Measurements from ENCODE around the gene ZFYVE1. TPM values are rescaled to one million over a fixed set of nuclear protein-coding genes. Genes with fewer than 3 reads are reported as not detected.

Gene ZFYVE1
- total RNA-seq, 1 experiment from 2014 or later = 9.0 TPM

GRCh38 chr14:72941286-72941985 is 85.5 kb downstream of the ZFYVE1 start:
- H3F3A ChIP-seq (ENCODE audit: insufficient read depth, low read depth) = no peaks in the 10 kb centered on the region
- intact Hi-C loops (cut with micrococcal nuclease; ENCODE audit: unreplicated experiment) = no loop called here
- H3K9me3 ChIP-seq (ENCODE audit: insufficient read depth, low read depth) = no peaks in the 10 kb centered on the region
- no peaks in the 10 kb centered on the region for H4K20me1 ChIP-seq (ENCODE audit: insufficient read depth)
- POLR2A ChIA-PET (ENCODE audit: unreplicated experiment) = no interaction called here
- H3K4me3 ChIP-seq = no peak overlapping the region
- no peaks in the 10 kb centered on the region for H3K9me2 ChIP-seq (ENCODE audit: insufficient read depth)
- peaks cover 8% of the 10 kb centered on the region; the same call in 1 of the 2 replicates for H3K36me3 ChIP-seq (ENCODE audit: low read depth)
- no peak for DNase-seq
- H3K27me3 ChIP-seq (ENCODE audit: insufficient read depth, low read depth) = no peaks in the 10 kb centered on the region
- H2AFZ ChIP-seq = no peak overlapping the region
- CTCF ChIA-PET = no interaction called here
- no peak overlapping the region for H3K27ac ChIP-seq
- H3K79me2 ChIP-seq (ENCODE audit: low read depth) = no peaks in the 10 kb centered on the region
- TF ChIP-seq CTCF (conservative IDR thresholded peaks at IDR 0.05) (no peak), EZH2 (IDR thresholded peaks at IDR 0.05; ENCODE audit: low read depth) (no peak)
- no peaks in the 10 kb centered on the region for H3K4me1 ChIP-seq (replicated peaks; ENCODE audit: insufficient read depth)
- no peak overlapping the region for H3K4me2 ChIP-seq
- no TSS peak for BruUV-seq (replicated peaks)

DNA sequence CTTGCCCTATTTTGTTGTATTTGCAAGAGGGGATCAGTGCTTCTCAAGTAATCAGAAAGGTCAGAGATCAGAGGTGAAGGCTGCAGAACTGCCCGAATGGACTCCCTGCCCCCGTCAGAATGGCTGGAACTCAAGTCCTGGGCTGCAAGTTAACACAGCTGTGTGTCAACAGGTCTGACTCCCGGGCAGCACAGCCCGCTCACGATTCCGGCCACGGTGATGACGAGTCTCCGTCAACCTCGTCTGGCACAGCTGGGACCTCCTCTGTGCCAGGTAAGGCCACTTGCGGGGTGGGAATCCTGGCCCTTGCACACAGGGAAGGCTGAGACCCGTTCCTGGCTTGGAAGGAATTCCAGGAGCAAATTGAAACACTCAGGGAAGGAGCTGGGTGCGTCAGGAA is 87.3 kb downstream of the ZFYVE1 start:
- no peak overlapping the region for H3K27ac ChIP-seq
- CTCF ChIA-PET = no interaction called here
- no peaks in the 10 kb centered on the region for H3K9me3 ChIP-seq (ENCODE audit: insufficient read depth, low read depth)

DNA sequence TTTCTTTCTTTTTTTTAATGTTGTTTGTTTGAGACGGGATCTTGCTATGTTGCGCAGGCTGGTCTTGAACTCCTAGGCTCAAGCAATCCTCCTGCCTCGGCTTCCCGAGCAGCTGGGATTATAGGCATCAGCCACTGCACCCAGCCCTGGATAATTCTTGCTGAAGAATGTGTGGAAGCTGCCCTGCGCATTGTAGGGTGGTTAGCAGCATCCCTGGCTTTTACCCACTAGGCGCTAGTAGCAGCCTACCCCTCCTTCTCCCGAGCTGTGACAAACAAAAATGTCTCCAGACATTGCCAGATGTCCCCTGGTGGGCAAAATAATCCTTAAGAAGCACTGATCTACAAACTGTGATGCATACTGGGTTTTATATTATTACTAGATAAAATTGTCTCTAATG is 94.0 kb downstream of the ZFYVE1 start:
- H3K36me3 ChIP-seq (ENCODE audit: low read depth) = no peaks in the 10 kb centered on the region
- H3K27me3 ChIP-seq (ENCODE audit: insufficient read depth, low read depth) = no peaks in the 10 kb centered on the region
- H3F3A ChIP-seq (ENCODE audit: insufficient read depth, low read depth) = peaks cover 7% of the 10 kb centered on the region; the same call in 1 of the 2 replicates
- H3K79me2 ChIP-seq (ENCODE audit: low read depth) = peaks cover 50% of the 10 kb centered on the region
- DNase-seq = no peak
- TF ChIP-seq CTCF (conservative IDR thresholded peaks at IDR 0.05) = no peak
- no peak for TF ChIP-seq EZH2 (IDR thresholded peaks at IDR 0.05; ENCODE audit: low read depth)
- H3K27ac ChIP-seq = no peak overlapping the region
- no peaks in the 10 kb centered on the region for H3K9me3 ChIP-seq (ENCODE audit: insufficient read depth, low read depth)
- ChIA-PET CTCF (no interaction called here), POLR2A (ENCODE audit: unreplicated experiment) (no interaction called here)
- H4K20me1 ChIP-seq (ENCODE audit: insufficient read depth) = peaks cover 12% of the 10 kb centered on the region; the same call in 1 of the 2 replicates
- H3K9me2 ChIP-seq (ENCODE audit: insufficient read depth) = no peaks in the 10 kb centered on the region
- intact Hi-C loops (cut with micrococcal nuclease; ENCODE audit: unreplicated experiment) = no loop called here
- no peak overlapping the region for H3K4me3 ChIP-seq
- BruUV-seq (replicated peaks) = no TSS peak
- no peak overlapping the region for H3K4me2 ChIP-seq
- H2AFZ ChIP-seq = no peak overlapping the region
- no peaks in the 10 kb centered on the region for H3K4me1 ChIP-seq (replicated peaks; ENCODE audit: insufficient read depth)

More for the DNA sequence above, 87.3 kb downstream of the ZFYVE1 start:
- H3K27me3 ChIP-seq (ENCODE audit: insufficient read depth, low read depth) = no peaks in the 10 kb centered on the region
- no peaks in the 10 kb centered on the region; the same call in 1 of the 2 replicates for H3K36me3 ChIP-seq (ENCODE audit: low read depth)
- TF ChIP-seq CTCF (conservative IDR thresholded peaks at IDR 0.05) (no peak), EZH2 (IDR thresholded peaks at IDR 0.05; ENCODE audit: low read depth) (no peak)
- POLR2A ChIA-PET (ENCODE audit: unreplicated experiment) = no interaction called here
- no peaks in the 10 kb centered on the region for H3F3A ChIP-seq (ENCODE audit: insufficient read depth, low read depth)
- H2AFZ ChIP-seq = no peak overlapping the region
- BruUV-seq (replicated peaks) = no TSS peak
- DNase-seq = no peak
- H3K9me2 ChIP-seq (ENCODE audit: insufficient read depth) = no peaks in the 10 kb centered on the region
- H3K79me2 ChIP-seq (ENCODE audit: low read depth) = 0 out of 2 replicates have a peak, but pooled peaks cover 4% of the 10 kb centered on the region
- intact Hi-C loops (cut with micrococcal nuclease; ENCODE audit: unreplicated experiment) = no loop called here
- H3K4me3 ChIP-seq = no peak overlapping the region
- no peak overlapping the region for H3K4me2 ChIP-seq
- H4K20me1 ChIP-seq (ENCODE audit: insufficient read depth) = peaks cover 3% of the 10 kb centered on the region; the same call in 1 of the 2 replicates
- no peaks in the 10 kb centered on the region for H3K4me1 ChIP-seq (replicated peaks; ENCODE audit: insufficient read depth)

All from PC-9 (cell line).